ENCODE measurements around the gene ITGAD.
"Not testable (repeated sequence)": the region's sequence is repeated elsewhere in the genome, so short reads cannot be mapped to it uniquely, and the experiment has no call there.

The ITGAD gene

GRCh38 chr16:31403590-31404352 is 10.6 kb downstream of the ITGAD start:
- DNase-seq (ENCODE audit: low read depth in 4 of 4, low spot score in 1 of 4) = no peak

- DNase-seq (ENCODE audit: low read depth in 4 of 4, low spot score in 1 of 4) = no peak
Observed at GRCh38 chr16:31404353-31405064, 11.4 kb downstream of the ITGAD start.

- DNase-seq (ENCODE audit: low read depth in 4 of 4, low spot score in 1 of 4) = no peak
Observed at GRCh38 chr16:31407406-31407805, 14.3 kb downstream of the ITGAD start.

- DNase-seq (ENCODE audit: low read depth in 4 of 4, low spot score in 1 of 4) = no peak
Observed at GRCh38 chr16:31409433-31409832, 16.3 kb downstream of the ITGAD start.

- no peak for DNase-seq (ENCODE audit: low read depth in 4 of 4, low spot score in 1 of 4)
Observed at GRCh38 chr16:31410082-31410481, 16.9 kb downstream of the ITGAD start.

GRCh38 chr16:31411024-31411844 is 18.1 kb downstream of the ITGAD start:
- no peak for DNase-seq (ENCODE audit: low read depth in 4 of 4, low spot score in 1 of 4)

GRCh38 chr16:31412750-31413149 is 19.6 kb downstream of the ITGAD start:
- DNase-seq (ENCODE audit: low read depth in 4 of 4, low spot score in 1 of 4) = no peak

GRCh38 chr16:31413381-31413780 is 20.2 kb downstream of the ITGAD start:
- no peak for DNase-seq (ENCODE audit: low read depth in 4 of 4, low spot score in 1 of 4)

GRCh38 chr16:31413943-31414342 is 20.8 kb downstream of the ITGAD start:
- no peak for DNase-seq (ENCODE audit: low read depth in 4 of 4, low spot score in 1 of 4)

GRCh38 chr16:31414706-31415105 is 21.6 kb downstream of the ITGAD start:
- no peak for DNase-seq (ENCODE audit: low read depth in 4 of 4, low spot score in 1 of 4)

- no peak for DNase-seq (ENCODE audit: low read depth in 4 of 4, low spot score in 1 of 4)
Observed at GRCh38 chr16:31416371-31416770, 23.2 kb downstream of the ITGAD start.

GRCh38 chr16:31417036-31417435 is 23.9 kb downstream of the ITGAD start:
- not testable (repeated sequence) for DNase-seq (ENCODE audit: low read depth in 4 of 4, low spot score in 1 of 4)

- DNase-seq (ENCODE audit: low read depth in 4 of 4, low spot score in 1 of 4) = no peak
Observed at GRCh38 chr16:31417916-31418315, 24.8 kb downstream of the ITGAD start.

- no peak for DNase-seq (ENCODE audit: low read depth in 4 of 4, low spot score in 1 of 4)
Observed at GRCh38 chr16:31420037-31420436, 26.9 kb downstream of the ITGAD start.

- DNase-seq (ENCODE audit: low read depth in 4 of 4, low spot score in 1 of 4) = peak in 3 of 4 experiments; percentile 2 to 38 (median 15)
Observed at GRCh38 chr16:31421587-31421986, 28.5 kb downstream of the ITGAD start.

GRCh38 chr16:31423241-31423640 is 30.1 kb downstream of the ITGAD start:
- DNase-seq (ENCODE audit: low read depth in 4 of 4, low spot score in 1 of 4) = no peak

GRCh38 chr16:31423801-31424200 is 30.7 kb downstream of the ITGAD start:
- DNase-seq (ENCODE audit: low read depth in 4 of 4, low spot score in 1 of 4) = no peak

GRCh38 chr16:31427441-31428278 is 34.5 kb downstream of the ITGAD start:
- peak in 3 of 4 experiments; percentile 25 to 49 (median 45) for DNase-seq (ENCODE audit: low read depth in 4 of 4, low spot score in 1 of 4)

GRCh38 chr16:31428279-31428597 is 35.1 kb downstream of the ITGAD start, which contains the start of gene COX6A2:
TSS of gene COX6A2 (minus strand) at chr16:31428360. CDS start at chr16:31428325, 35 bp downstream.
- no peak for DNase-seq (ENCODE audit: low read depth in 4 of 4, low spot score in 1 of 4)

- no peak for DNase-seq (ENCODE audit: low read depth in 4 of 4, low spot score in 1 of 4)
Observed at GRCh38 chr16:31428638-31429247, 35.6 kb downstream of the ITGAD start.

Data from stimulated activated CD4-positive, alpha-beta T cell treated with anti-CD3 and anti-CD28 coated beads, Interleukin-1b, Interleukin-23, amount 100 ng/mL, for 24 hours (primary cell).